NOMO-1 (cell line): ENCODE results near the gene ST3GAL6.

ENCODE experiments used
- DNase-seq, 2 experiments: peaks; one replicate each; lab custom pipeline; 2025; ENCODE audit not compliant: unreplicated experiment in 2 of 2; lab: John Stamatoyannopoulos, UW

Gene ST3GAL6

GRCh38 chr3:98763076-98763475, at the start of gene ST3GAL6:
Gene ST3GAL6 (plus strand): TSS chr3:98763340. CDS start chr3:98768441, 5,101 bp downstream.
- peak; percentile 78 to 91 for DNase-seq

GRCh38 chr3:98713984-98714383, 49.2 kb upstream of the ST3GAL6 start:
- DNase-seq: no peak

GRCh38 chr3:98717584-98717983, 45.6 kb upstream of the ST3GAL6 start:
- no peak for DNase-seq

- no peak for DNase-seq
These were observed 44.4 kb upstream of the ST3GAL6 start for GRCh38 chr3:98718730-98719129.

- no peak for DNase-seq
These were observed 41.4 kb upstream of the ST3GAL6 start for GRCh38 chr3:98721776-98722175.

- DNase-seq: no peak
These were observed 40.8 kb upstream of the ST3GAL6 start for GRCh38 chr3:98722389-98722788.

GRCh38 chr3:98725352-98725751, 37.8 kb upstream of the ST3GAL6 start:
- DNase-seq: no peak

- DNase-seq: no peak
These were observed 37.1 kb upstream of the ST3GAL6 start for GRCh38 chr3:98726084-98726483.

- no peak for DNase-seq
These were observed 35.5 kb upstream of the ST3GAL6 start for GRCh38 chr3:98727638-98728037.

- no peak for DNase-seq
These were observed 34.5 kb upstream of the ST3GAL6 start for GRCh38 chr3:98728672-98729071.

GRCh38 chr3:98730338-98730737, 32.8 kb upstream of the ST3GAL6 start:
- DNase-seq: peak; percentile 21 to 47

- DNase-seq: no peak
These were observed 32.1 kb upstream of the ST3GAL6 start for GRCh38 chr3:98730886-98731537.

- DNase-seq: peak in 1 of 2 experiments; percentile 27
These were observed 31.3 kb upstream of the ST3GAL6 start for GRCh38 chr3:98731720-98732285.

- peak in 1 of 2 experiments; percentile 22 for DNase-seq
These were observed 30.7 kb upstream of the ST3GAL6 start for GRCh38 chr3:98732286-98733052.

GRCh38 chr3:98733053-98733811, 29.9 kb upstream of the ST3GAL6 start:
- no peak for DNase-seq

GRCh38 chr3:98733812-98734281, 29.3 kb upstream of the ST3GAL6 start:
- DNase-seq: no peak

- DNase-seq: no peak
These were observed 28.8 kb upstream of the ST3GAL6 start for GRCh38 chr3:98734306-98734705.

GRCh38 chr3:98734735-98735134, 28.4 kb upstream of the ST3GAL6 start:
- DNase-seq: no peak

GRCh38 chr3:98735296-98735695, 27.8 kb upstream of the ST3GAL6 start:
- no peak for DNase-seq

GRCh38 chr3:98735761-98736269, 27.3 kb upstream of the ST3GAL6 start:
- DNase-seq: no peak

- no peak for DNase-seq
These were observed 25.8 kb upstream of the ST3GAL6 start for GRCh38 chr3:98737301-98737700.
